ENCODE measurements around the gene CYB561A3.

CYB561A3 gene

DNA sequence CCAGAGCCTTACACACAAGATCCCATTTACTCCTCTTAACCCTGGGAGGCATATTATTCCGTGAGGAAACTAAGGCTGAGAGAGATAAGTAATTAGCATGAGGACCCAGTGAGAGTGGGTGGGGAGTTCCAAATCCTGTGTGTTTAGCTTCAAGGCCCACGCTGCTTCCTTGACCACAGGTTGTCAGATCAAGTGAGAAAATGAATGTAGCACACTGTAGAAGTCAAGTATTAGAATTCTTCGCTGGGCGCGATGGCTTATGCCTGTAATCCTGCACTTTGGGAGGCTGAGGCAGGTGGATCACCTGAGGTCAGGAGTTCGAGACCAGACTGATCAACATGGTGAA lies 3.8 kb downstream of the CYB561A3 start:
- Histone ChIP-seq H3K4me1 (ENCODE audit: insufficient read depth, low read length) (no peaks in the 10 kb centered on the region), H3K36me3 (ENCODE audit: insufficient read depth, low read length) (no peaks in the 10 kb centered on the region), H3K9ac (ENCODE audit: low read depth, low read length) (no peak overlapping the region), H3K9me3 (ENCODE audit: control insufficient read depth, insufficient read depth, low read length) (no peaks in the 10 kb centered on the region)

DNA sequence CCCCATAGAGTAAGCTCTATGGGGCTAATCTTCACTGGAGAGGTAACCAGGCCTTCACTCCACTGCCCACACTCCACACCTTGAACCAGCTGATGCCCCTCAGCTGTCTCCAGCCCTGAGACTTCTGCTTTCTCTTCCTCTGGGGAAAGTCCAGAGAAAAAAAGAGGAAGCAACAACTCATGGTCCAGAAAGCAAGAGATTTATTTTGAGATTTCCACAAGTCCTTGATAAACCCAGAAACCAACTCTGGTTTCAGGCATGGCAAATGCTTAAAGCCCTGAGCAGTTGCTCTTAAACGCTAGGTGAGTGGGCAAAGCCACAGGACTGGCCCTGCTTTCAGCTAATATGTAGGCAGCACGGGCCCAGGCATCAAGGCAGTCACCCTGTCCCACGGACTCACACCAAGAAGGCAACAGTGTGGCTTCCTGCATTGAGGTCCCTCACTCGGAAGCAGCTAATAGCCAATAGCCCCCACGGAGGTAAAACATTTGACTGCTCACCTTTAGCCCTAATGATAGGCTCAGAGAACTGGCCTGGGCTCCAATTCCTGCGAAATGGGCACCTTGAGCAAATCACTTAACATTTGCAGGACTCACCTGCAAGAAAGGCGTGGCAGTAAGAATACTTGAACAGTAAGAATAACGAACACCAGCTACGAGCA lies 4.3 kb downstream of the CYB561A3 start:
- H3K4me1 ChIP-seq (ENCODE audit: insufficient read depth, low read length): no peaks in the 10 kb centered on the region

GRCh38 chr11:61356706-61357105 lies 5.0 kb downstream of the CYB561A3 start:
- no peaks in the 10 kb centered on the region for H3K9me3 ChIP-seq (ENCODE audit: control insufficient read depth, insufficient read depth, low read length)
- peaks cover 2% of the 10 kb centered on the region; the same call in 1 of the 2 replicates for H3K36me3 ChIP-seq (ENCODE audit: insufficient read depth, low read length)
- no peak overlapping the region for H3K9ac ChIP-seq (ENCODE audit: low read depth, low read length)
- H3K4me1 ChIP-seq (ENCODE audit: insufficient read depth, low read length): no peaks in the 10 kb centered on the region

More for the DNA sequence above, 4.3 kb downstream of the CYB561A3 start:
- Histone ChIP-seq H3K36me3 (ENCODE audit: insufficient read depth, low read length) (peaks cover 2% of the 10 kb centered on the region; the same call in 1 of the 2 replicates), H3K9ac (ENCODE audit: low read depth, low read length) (no peak overlapping the region), H3K9me3 (ENCODE audit: control insufficient read depth, insufficient read depth, low read length) (no peaks in the 10 kb centered on the region)

- H3K36me3 ChIP-seq (ENCODE audit: insufficient read depth, low read length): peaks cover 8% of the 10 kb centered on the region; the same call in 1 of the 2 replicates
- H3K4me1 ChIP-seq (ENCODE audit: insufficient read depth, low read length): no peaks in the 10 kb centered on the region
- H3K9ac ChIP-seq (ENCODE audit: low read depth, low read length): no peak overlapping the region
- H3K9me3 ChIP-seq (ENCODE audit: control insufficient read depth, insufficient read depth, low read length): no peaks in the 10 kb centered on the region
Observed at GRCh38 chr11:61354208-61354607, 7.5 kb downstream of the CYB561A3 start.

DNA sequence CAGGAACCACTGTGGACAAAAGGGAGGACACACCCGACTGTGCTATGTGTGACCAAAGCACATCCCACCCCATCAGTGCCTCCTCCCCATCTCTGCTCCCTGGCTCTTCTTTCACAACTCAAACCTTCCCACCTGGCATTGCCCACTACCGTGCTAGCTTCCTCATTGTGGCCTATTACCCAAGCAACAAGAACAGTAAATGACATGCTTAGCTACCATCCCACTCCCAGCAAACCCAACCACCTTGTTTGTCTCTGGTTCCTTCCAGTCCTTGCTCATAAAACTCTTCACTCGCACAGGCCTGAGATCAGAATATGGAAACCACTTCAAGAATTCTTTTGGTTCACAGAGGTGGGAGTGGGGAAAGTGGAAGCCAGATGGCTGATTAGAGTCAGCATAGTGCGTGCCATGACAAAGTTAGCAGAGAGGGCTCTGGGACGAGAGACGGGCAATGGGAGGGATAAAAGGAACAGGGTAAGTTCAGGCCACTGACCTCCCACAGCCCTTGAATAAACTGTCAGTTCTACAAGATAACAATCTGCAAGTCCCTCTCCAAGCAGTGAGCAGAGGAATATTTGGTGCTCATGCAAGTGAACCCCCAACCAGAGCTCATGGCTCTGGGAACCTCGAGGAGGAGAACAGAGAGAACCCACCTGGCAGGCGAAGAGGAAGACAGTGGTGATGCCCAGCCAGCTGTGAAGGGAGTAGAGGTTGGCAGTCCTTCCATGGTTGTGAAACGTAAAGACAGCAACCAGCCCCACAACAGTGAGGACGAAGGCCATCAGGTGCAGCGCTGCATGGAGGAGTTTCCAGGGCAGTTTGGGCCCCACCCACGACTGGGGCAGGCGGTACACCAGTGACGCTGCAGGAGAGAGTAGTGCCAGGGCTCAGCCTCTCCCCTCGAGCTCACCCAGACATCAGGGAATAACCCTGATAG lies 8.3 kb downstream of the CYB561A3 start:
- Histone ChIP-seq H3K4me1 (ENCODE audit: insufficient read depth, low read length) (no peaks in the 10 kb centered on the region), H3K9ac (ENCODE audit: low read depth, low read length) (no peak overlapping the region), H3K36me3 (ENCODE audit: insufficient read depth, low read length) (peaks cover 8% of the 10 kb centered on the region; the same call in 1 of the 2 replicates), H3K9me3 (ENCODE audit: control insufficient read depth, insufficient read depth, low read length) (no peaks in the 10 kb centered on the region)

DNA sequence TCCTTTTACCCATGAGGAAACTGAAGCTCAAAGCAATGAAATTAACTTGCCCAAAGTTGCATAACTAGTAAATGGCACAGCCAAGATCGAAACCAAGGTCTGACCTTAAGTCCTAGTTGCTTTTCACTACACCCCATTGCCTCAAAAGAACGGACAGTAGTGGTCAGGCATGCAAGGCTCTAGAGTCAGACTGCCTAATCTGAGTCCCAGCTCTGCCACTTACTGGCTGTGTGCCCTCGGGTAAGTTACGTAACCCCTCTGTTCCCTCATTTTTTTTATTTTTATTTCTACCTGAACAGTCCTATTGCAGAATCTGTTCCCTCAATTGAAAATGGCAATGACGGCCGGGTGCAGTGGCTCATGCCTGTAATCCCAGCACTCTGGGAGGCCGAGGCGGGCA lies 9.6 kb downstream of the CYB561A3 start:
- H3K4me1 ChIP-seq (ENCODE audit: insufficient read depth, low read length): no peaks in the 10 kb centered on the region
- no peaks in the 10 kb centered on the region for H3K9me3 ChIP-seq (ENCODE audit: control insufficient read depth, insufficient read depth, low read length)
- H3K9ac ChIP-seq (ENCODE audit: low read depth, low read length): no peak overlapping the region
- H3K36me3 ChIP-seq (ENCODE audit: insufficient read depth, low read length): peaks cover 8% of the 10 kb centered on the region; the same call in 1 of the 2 replicates

GRCh38 chr11:61350803-61351202 lies 10.9 kb downstream of the CYB561A3 start:
- Histone ChIP-seq H3K36me3 (ENCODE audit: insufficient read depth, low read length) (peaks cover 8% of the 10 kb centered on the region; the same call in 1 of the 2 replicates), H3K4me1 (ENCODE audit: insufficient read depth, low read length) (no peaks in the 10 kb centered on the region), H3K9ac (ENCODE audit: low read depth, low read length) (no peak overlapping the region), H3K9me3 (ENCODE audit: control insufficient read depth, insufficient read depth, low read length) (no peaks in the 10 kb centered on the region)

GRCh38 chr11:61350336-61350735 lies 11.3 kb downstream of the CYB561A3 start:
- Histone ChIP-seq H3K36me3 (ENCODE audit: insufficient read depth, low read length) (peaks cover 8% of the 10 kb centered on the region), H3K4me1 (ENCODE audit: insufficient read depth, low read length) (no peaks in the 10 kb centered on the region), H3K9me3 (ENCODE audit: control insufficient read depth, insufficient read depth, low read length) (no peaks in the 10 kb centered on the region), H3K9ac (ENCODE audit: low read depth, low read length) (no peak overlapping the region)

DNA sequence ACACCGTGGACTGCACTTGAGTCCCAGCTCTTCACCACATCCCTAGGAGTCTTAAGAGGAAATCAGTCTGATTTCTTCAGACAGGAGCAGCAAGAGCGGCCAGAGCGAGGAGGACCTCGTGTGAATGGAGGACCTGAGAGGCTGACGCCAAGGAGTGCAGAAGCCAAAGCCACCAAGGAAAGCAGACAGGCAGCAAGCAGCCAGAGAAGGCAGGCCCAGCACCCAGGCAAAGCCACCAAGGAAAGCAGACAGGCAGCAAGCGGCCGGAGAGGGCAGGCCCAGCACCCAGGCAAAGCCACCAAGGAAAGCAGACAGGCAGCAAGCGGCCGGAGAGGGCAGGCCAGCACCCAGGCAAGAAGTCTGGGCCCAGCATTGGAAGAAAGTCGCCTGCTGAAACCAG lies 11.8 kb downstream of the CYB561A3 start:
- H3K36me3 ChIP-seq (ENCODE audit: insufficient read depth, low read length): peaks cover 8% of the 10 kb centered on the region

DNA sequence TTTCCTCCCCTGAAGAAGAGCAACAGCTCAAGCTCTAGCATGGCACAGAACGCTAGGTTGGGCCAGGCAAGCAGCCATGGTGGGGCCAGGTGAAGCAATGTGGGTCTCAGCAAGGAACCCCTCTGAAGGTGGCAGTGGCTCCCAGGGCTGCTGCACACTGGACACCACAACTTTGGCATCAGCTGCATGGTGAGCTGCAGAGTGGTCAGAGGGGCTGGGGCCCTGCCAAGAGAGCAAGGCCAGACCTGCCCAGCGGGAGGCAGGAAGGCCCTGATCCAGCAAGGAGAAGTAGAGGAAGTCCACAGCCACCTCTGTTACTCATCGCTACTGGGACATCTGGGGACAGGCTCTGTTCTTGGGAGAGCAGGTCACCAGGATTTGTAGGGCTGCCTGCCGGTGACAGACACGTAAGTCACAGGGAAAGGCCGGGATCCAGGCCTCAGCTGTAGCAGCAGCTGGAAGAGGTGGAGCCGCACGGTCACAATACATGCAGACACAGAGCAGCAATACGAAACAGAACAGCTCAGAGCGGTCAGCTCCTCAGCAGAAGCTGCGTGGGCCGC lies 12.4 kb downstream of the CYB561A3 start:
- Histone ChIP-seq H3K9me3 (ENCODE audit: control insufficient read depth, insufficient read depth, low read length) (no peaks in the 10 kb centered on the region), H3K4me1 (ENCODE audit: insufficient read depth, low read length) (no peaks in the 10 kb centered on the region), H3K36me3 (ENCODE audit: insufficient read depth, low read length) (peaks cover 8% of the 10 kb centered on the region), H3K9ac (ENCODE audit: low read depth, low read length) (no peak overlapping the region)

More for the DNA sequence above, 11.8 kb downstream of the CYB561A3 start:
- Histone ChIP-seq H3K9ac (ENCODE audit: low read depth, low read length) (no peak overlapping the region), H3K9me3 (ENCODE audit: control insufficient read depth, insufficient read depth, low read length) (no peaks in the 10 kb centered on the region), H3K4me1 (ENCODE audit: insufficient read depth, low read length) (no peaks in the 10 kb centered on the region)

- Histone ChIP-seq H3K9me3 (ENCODE audit: control insufficient read depth, insufficient read depth, low read length) (no peaks in the 10 kb centered on the region), H3K9ac (ENCODE audit: low read depth, low read length) (no peak overlapping the region), H3K4me1 (ENCODE audit: insufficient read depth, low read length) (no peaks in the 10 kb centered on the region), H3K36me3 (ENCODE audit: insufficient read depth, low read length) (peaks cover 8% of the 10 kb centered on the region)
Observed at GRCh38 chr11:61347916-61348461, 13.7 kb downstream of the CYB561A3 start.

DNA sequence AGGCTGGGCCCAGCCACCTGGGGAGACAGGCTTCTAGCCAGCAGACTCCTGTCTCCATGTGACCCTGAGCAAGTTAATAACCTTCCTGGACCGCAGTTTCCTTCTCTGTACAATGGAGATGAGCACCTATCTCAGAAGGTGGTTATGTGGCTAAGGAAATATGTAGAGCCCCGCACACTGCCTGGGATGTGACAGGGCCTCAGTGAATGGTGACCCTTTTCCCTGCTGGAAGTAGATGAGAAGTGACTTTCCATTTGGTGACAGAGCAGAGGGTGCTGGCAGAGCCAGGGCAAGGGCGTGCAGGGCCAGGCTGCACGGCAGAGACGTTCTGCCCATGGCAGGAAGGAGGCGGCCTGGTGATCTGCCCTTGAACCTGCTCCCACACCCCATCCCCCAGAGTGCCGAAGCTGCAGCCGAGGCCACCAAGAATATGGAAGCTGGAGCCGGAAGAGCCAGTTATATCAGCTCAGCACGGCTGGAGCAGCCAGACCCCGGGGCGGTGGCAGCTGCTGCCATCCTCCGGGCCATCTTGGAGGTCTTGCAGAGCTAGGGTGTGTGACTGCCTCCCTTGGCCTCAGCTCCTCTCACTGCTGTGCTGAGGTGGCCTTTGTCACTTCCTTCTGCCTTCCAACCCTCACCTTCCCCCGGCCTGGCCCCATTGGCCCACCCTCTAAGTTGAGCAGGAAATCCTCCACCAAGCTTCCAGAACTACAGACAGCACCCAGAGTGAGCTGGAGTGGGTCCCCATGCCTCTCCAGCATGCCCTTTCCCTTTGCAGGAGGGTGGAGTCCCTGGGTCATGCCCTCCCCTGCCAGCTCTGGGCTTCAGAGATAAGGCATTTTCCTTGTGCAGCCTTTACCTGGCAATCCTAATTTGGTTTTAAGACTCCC lies 15.5 kb downstream of the CYB561A3 start:
- H3K36me3 ChIP-seq (ENCODE audit: insufficient read depth, low read length): peaks cover 6% of the 10 kb centered on the region; the same call in 1 of the 2 replicates
- H3K9ac ChIP-seq (ENCODE audit: low read depth, low read length): no peak overlapping the region
- no peaks in the 10 kb centered on the region for H3K9me3 ChIP-seq (ENCODE audit: control insufficient read depth, insufficient read depth, low read length)
- H3K4me1 ChIP-seq (ENCODE audit: insufficient read depth, low read length): no peaks in the 10 kb centered on the region

DNA sequence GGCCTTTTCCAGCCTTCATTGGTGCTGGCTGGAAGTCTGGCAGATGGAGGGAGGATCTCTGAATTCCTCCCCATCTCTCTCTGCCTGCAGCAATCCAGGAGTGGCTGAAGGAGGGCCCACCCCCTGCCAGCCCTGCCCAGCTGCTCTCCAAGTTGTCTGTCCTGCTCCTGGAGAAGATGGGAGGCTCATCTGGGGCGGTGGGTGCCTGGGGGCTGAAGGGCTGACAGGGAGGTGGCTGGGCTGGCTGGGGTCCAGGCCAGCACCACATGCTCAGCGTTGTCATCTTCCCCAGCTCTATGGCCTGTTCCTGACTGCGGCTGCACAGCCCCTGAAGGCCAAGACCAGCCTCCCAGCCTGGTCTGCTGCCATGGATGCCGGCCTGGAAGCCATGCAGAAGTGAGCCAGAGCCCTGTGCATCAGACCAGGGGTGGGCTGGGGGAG lies 16.5 kb downstream of the CYB561A3 start:
- H3K36me3 ChIP-seq (ENCODE audit: insufficient read depth, low read length): peaks cover 5% of the 10 kb centered on the region; the same call in 1 of the 2 replicates
- no peaks in the 10 kb centered on the region for H3K9me3 ChIP-seq (ENCODE audit: control insufficient read depth, insufficient read depth, low read length)
- no peak overlapping the region for H3K9ac ChIP-seq (ENCODE audit: low read depth, low read length)
- H3K4me1 ChIP-seq (ENCODE audit: insufficient read depth, low read length): no peaks in the 10 kb centered on the region

All from ES-I3 (cell line).